Uterus (tissue), 2 donors: ENCODE measurements around the gene CD99.

Experiments used
- CTCF ChIP-seq, 4 experiments: fragments of 200-600 bp in 2 of 4; fragments of 450-650 bp in 2 of 4; sonication (generic) in 2 of 4; IDR thresholded peaks; one replicate each; pipeline ENCODE4 v1.5.1; 2016 to 2019; ENCODE audit warnings: antibody characterized with exemption in 4 of 4, mild to moderate bottlenecking in 2 of 4, moderate library complexity in 1 of 4
- POLR2A ChIP-seq, 2 donors: fragments of 450-650 bp; IDR thresholded peaks; one replicate each; pipeline ENCODE4 v1.6.1; 2016; ENCODE audit warnings: antibody characterized with exemption in 2 of 2, mild to moderate bottlenecking in 1 of 2, moderate library complexity in 1 of 2

DNA sequence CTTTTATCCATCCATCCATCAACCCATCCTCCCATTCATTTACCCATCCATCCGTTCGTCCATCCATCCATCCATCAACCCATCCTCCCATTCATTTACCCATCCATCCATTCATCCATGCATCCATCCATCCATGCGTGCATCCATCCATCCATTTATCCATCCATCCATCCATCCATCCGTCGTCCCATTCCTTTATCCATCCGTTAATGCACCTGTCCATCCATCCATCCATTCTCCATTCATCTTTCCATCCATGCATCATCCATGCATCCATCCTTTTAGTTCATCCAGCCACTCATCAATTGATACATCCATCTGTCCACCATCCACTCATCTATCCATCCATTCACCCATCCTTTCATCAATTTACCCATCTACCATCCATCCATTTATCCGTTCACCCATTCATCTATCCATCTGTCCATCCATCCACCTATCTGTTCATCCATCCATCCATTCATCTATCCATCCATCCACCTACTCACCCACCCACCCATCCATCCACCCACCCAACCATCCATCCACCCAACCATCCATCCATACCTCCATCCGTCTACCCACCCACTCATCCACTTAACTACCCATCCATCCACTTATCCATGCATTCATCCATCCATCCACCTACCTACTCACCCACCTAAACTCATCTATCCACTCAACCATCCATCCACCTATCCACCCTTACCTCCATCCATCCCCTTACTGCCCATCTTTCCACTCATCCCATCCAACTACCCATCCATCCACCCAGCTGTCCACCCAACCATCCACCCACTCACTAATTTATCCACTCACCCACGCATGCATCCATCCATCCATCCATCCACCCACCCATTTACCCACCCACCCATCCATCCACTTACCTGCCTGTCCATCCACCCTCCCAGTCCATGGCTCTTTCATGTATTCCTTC lies 9.6 kb downstream of the CD99 start:
- TF ChIP-seq POLR2A (IDR thresholded peaks at IDR 0.05) (no peak), CTCF (IDR thresholded peaks at IDR 0.05) (no peak)
